Smooth muscle cell (in vitro differentiated cells): Measurements from ENCODE around the gene ELFN1. TPM values are rescaled to one million over a fixed set of nuclear protein-coding genes. Genes with fewer than 3 reads are reported as not detected.

ENCODE experiments used
- DNase-seq: peaks from one replicate; lab custom pipeline; 2025; ENCODE audit not compliant: unreplicated experiment; lab: John Stamatoyannopoulos, UW
- H2AFZ ChIP-seq: fragments of 200-600 bp; sonication (generic); 2 replicates; pipeline ENCODE4 v1.6.0; 2016; ENCODE audit warnings: antibody characterized with exemption, low read depth, mild to moderate bottlenecking
- H3F3A ChIP-seq: fragments of 200-600 bp; sonication (generic); 2 replicates; pipeline ENCODE4 v1.6.0; 2017; ENCODE audit warnings: antibody characterized with exemption, low read depth
- H3K27ac ChIP-seq: fragments of 200-600 bp; sonication (generic); 2 replicates; pipeline ENCODE4 v1.5.1; 2016; ENCODE audit warnings: low read depth, mild to moderate bottlenecking
- H3K27me3 ChIP-seq: fragments of 200-600 bp; sonication (generic); 2 replicates; pipeline ENCODE4 v1.6.1; 2016; ENCODE audit warnings: low read depth, mild to moderate bottlenecking
- H3K36me3 ChIP-seq: fragments of 200-600 bp; sonication (generic); 2 replicates; pipeline ENCODE4 v1.5.1; 2016; ENCODE audit warnings: low read depth
- H3K4me1 ChIP-seq: fragments of 200-600 bp; sonication (generic); 2 replicates; pipeline ENCODE4 v1.5.1; 2016; ENCODE audit warnings: low read depth
- H3K4me2 ChIP-seq: fragments of 200-600 bp; sonication (generic); 2 replicates; pipeline ENCODE4 v1.6.0; 2016; ENCODE audit warnings: mild to moderate bottlenecking
- H3K4me3 ChIP-seq: fragments of 200-600 bp; sonication (generic); 2 replicates; pipeline ENCODE4 v1.5.1; 2016; ENCODE audit warnings: mild to moderate bottlenecking
- H3K79me2 ChIP-seq: fragments of 200-600 bp; sonication (generic); 2 replicates; pipeline ENCODE4 v1.6.0; 2016; ENCODE audit warnings: low read depth, mild to moderate bottlenecking
- H3K9ac ChIP-seq: fragments of 200-600 bp; sonication (generic); 2 replicates; pipeline ENCODE4 v1.6.0; 2016; ENCODE audit warnings: low read depth
- H3K9me3 ChIP-seq: fragments of 200-600 bp; sonication (generic); replicated peaks from 2 replicates; pipeline ENCODE4 v1.5.1; 2016; ENCODE audit warnings: low read depth
- H4K20me1 ChIP-seq: fragments of 200-600 bp; sonication (generic); 2 replicates; pipeline ENCODE4 v1.6.0; 2016; ENCODE audit warnings: low read depth
- WGBS: methylation state at CpG from one replicate; pipeline ENCODE4 v1.1.7; 2016; ENCODE audit warnings: low lambda C conversion rate; 5-methylcytosine and 5-hydroxymethylcytosine counted together
- polyA plus RNA-seq: library from polyadenylated mRNA; unstranded; fragments of >200 nt; fragmentation: Nextera tagmentation; extraction: Ambion mirVana; gene quantifications from 2 replicates; pipeline ENCODE4 v1.2.1, GENCODE V29; 2016
- total RNA-seq: library from RNA; depleted of rRNA; stranded (reverse); fragments of >200 nt; gene quantifications from 2 replicates; pipeline ENCODE4 v1.2.3, GENCODE V29; 2014
- TF ChIP-seq, protein P1 (sequence below): fragments of 200-600 bp; sonication (generic); IDR thresholded peaks from 2 replicates; pipeline ENCODE4 v1.5.1; 2017; ENCODE audit warnings: borderline replicate concordance, mild to moderate bottlenecking, antibody characterized with exemption; ENCODE audit not compliant: insufficient read depth, poor library complexity, severe bottlenecking

The ELFN1 gene
- total and polyA plus RNA-seq, 2 experiments from 2014 or later: 4.2 to 6.2 TPM

- Histone ChIP-seq H4K20me1 (no peaks in the 10 kb centered on the region), H3F3A (no peaks in the 10 kb centered on the region), H3K27me3 (no peaks in the 10 kb centered on the region), H3K4me2 (no peak overlapping the region), H3K27ac (no peak overlapping the region), H3K4me1 (no peaks in the 10 kb centered on the region), H3K9me3 (no peaks in the 10 kb centered on the region), H3K79me2 (no peaks in the 10 kb centered on the region), H3K9ac (no peak overlapping the region), H2AFZ (no peak overlapping the region), H3K36me3 (no peaks in the 10 kb centered on the region), H3K4me3 (no peak overlapping the region)
- 98% methylated on average over 4 of the region's 4 CpGs for WGBS
- no peak for DNase-seq
- TF ChIP-seq, protein P1, sequence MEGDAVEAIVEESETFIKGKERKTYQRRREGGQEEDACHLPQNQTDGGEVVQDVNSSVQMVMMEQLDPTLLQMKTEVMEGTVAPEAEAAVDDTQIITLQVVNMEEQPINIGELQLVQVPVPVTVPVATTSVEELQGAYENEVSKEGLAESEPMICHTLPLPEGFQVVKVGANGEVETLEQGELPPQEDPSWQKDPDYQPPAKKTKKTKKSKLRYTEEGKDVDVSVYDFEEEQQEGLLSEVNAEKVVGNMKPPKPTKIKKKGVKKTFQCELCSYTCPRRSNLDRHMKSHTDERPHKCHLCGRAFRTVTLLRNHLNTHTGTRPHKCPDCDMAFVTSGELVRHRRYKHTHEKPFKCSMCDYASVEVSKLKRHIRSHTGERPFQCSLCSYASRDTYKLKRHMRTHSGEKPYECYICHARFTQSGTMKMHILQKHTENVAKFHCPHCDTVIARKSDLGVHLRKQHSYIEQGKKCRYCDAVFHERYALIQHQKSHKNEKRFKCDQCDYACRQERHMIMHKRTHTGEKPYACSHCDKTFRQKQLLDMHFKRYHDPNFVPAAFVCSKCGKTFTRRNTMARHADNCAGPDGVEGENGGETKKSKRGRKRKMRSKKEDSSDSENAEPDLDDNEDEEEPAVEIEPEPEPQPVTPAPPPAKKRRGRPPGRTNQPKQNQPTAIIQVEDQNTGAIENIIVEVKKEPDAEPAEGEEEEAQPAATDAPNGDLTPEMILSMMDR: no peak
Measured at GRCh38 chr7:1702652-1703051, 32.6 kb downstream of the ELFN1 start.

GRCh38 chr7:1703441-1703840 lies 33.4 kb downstream of the ELFN1 start:
- H3F3A ChIP-seq: no peaks in the 10 kb centered on the region
- no peaks in the 10 kb centered on the region for H4K20me1 ChIP-seq
- H3K4me2 ChIP-seq: no peak overlapping the region
- no peak overlapping the region for H3K9ac ChIP-seq
- no peaks in the 10 kb centered on the region for H3K36me3 ChIP-seq
- H3K27me3 ChIP-seq: no peaks in the 10 kb centered on the region
- no peaks in the 10 kb centered on the region for H3K79me2 ChIP-seq
- H3K4me1 ChIP-seq: no peaks in the 10 kb centered on the region
- no peak overlapping the region for H3K4me3 ChIP-seq
- no peak overlapping the region for H2AFZ ChIP-seq
- WGBS: 22% methylated on average over 8 of the region's 8 CpGs
- no peak for DNase-seq
- no peaks in the 10 kb centered on the region for H3K9me3 ChIP-seq
- no peak overlapping the region for H3K27ac ChIP-seq
- TF ChIP-seq, protein P1: no peak

DNA sequence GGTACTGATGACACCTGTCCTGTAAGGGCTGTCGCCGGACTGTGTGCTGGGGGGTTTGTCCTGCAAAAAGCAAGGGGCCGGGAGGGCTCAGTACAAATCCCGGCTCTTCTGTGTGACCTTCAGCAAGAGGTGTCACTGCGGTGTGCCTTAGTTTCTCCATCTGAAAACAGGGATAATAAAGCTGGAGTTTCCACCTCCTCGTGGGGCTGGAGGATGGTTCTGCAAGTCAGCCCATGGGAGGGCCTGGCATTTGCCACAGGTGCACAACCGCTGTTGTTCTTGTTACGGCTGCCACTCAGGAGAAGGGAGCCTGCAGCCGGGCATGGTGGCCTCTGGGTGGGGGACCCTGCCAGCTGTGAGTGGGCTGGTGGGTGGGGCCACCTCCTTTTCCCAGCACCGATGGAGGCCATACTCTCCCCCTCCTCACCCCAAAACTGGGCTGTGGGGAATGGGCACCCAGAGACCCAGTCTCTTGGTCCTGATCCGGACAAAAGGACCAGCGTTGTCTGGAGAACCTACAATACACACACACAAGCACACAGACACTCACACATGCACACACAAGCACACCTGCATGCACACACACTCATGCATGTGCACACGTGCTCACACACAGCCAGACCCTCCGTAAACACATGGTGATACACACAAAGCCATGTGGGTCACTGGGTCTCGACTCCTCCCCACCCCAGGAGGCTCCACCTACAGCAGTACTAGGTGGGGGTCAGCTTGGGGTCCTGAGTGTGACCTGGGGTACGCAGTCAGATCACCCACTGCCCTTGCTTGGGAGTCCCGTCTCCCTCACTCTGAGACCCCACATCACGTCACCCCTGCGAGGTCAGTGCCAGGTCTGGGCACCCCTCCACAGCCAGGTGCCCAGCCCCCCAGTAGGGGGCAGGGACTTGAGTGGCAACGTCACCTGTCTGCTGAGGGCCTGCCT lies 34.1 kb downstream of the ELFN1 start:
- 82% methylated on average over 19 of the region's 20 CpGs for WGBS
- TF ChIP-seq, protein P1: no peak
- H3K27ac ChIP-seq: no peak overlapping the region
- H4K20me1 ChIP-seq: no peaks in the 10 kb centered on the region
- H3K4me3 ChIP-seq: no peak overlapping the region
- no peaks in the 10 kb centered on the region for H3K36me3 ChIP-seq
- H3K79me2 ChIP-seq: no peaks in the 10 kb centered on the region
- no peak for DNase-seq
- H3K27me3 ChIP-seq: no peaks in the 10 kb centered on the region
- H3K9me3 ChIP-seq: no peaks in the 10 kb centered on the region
- H2AFZ ChIP-seq: no peak overlapping the region
- no peak overlapping the region for H3K9ac ChIP-seq
- no peaks in the 10 kb centered on the region for H3F3A ChIP-seq
- no peak overlapping the region for H3K4me2 ChIP-seq
- no peaks in the 10 kb centered on the region for H3K4me1 ChIP-seq
